GM12878 (cell line): ENCODE results near the gene MSRB1. TPM values are rescaled to one million over a fixed set of nuclear protein-coding genes. Genes with fewer than 3 reads are reported as not detected.

Experiments
- ATAC-seq: fragments of 200-7000 bp; cut with Tn5 transposase; 3 replicates; pipeline ENCODE4 v1.9.1; 2020; ENCODE audit warnings: mild to moderate bottlenecking, moderate library complexity
- BruUV-seq: library from RNA; stranded (reverse); fragments of 400-500 nt; replicated peaks from 2 replicates; lab custom pipeline; 2021; lab: Mats Ljungman, UMichigan
- CTCF ChIA-PET: fragments of 300-600 bp; sonication (Branson Sonifier 250); formaldehyde crosslinking; extraction: SDS; loops from one replicate; lab custom pipeline; 2021; ENCODE audit warnings: inconsistent platforms; lab: Yijun Ruan, JAX
- POLR2A ChIA-PET: fragments of 350-600 bp; formaldehyde crosslinking; extraction: SDS; loops from one replicate; lab custom pipeline; 2021; ENCODE audit warnings: inconsistent platforms; lab: Charles Lee
- RAD21 ChIA-PET: fragments of 300-600 bp; sonication (Branson Sonifier 250); formaldehyde crosslinking; loops from one replicate; lab custom pipeline; 2023; ENCODE audit warnings: antibody characterized with exemption; ENCODE audit not compliant: unreplicated experiment; lab: Charles Lee
- SMC1A ChIA-PET: fragments of 300-600 bp; sonication (Branson Sonifier 250); formaldehyde crosslinking; loops from one replicate; lab custom pipeline; 2023; ENCODE audit not compliant: unreplicated experiment, uncharacterized antibody; lab: Charles Lee
- DNase-seq: peaks from one replicate; pipeline ENCODE4 v3.0.0-alpha.2; 2011; ENCODE audit warnings: low read depth, low spot score
- FAIRE-seq: peaks from 3 replicates; lab custom pipeline; 2011; peaks lifted over from hg19 to GRCh38; lab: Jason Lieb, UNC
- H2AFZ ChIP-seq: 2 replicates; pipeline ENCODE4 v1.6.0; 2011; ENCODE audit warnings: low read depth, low read length, control low read depth; ENCODE audit not compliant: control insufficient read depth
- H3K27ac ChIP-seq: 2 replicates; pipeline ENCODE4 v1.5.1; 2011; ENCODE audit warnings: control low read depth; ENCODE audit not compliant: control insufficient read depth, insufficient read depth
- H3K27me3 ChIP-seq, 2 experiments: replicated peaks in 1 of 2; 2 replicates each; pipeline versions ENCODE4 v1.6.0 to v1.6.1; 2011; ENCODE audit warnings: low read length in 1 of 2; ENCODE audit not compliant: control insufficient read depth in 2 of 2, insufficient read depth in 2 of 2
- H3K36me3 ChIP-seq, 2 experiments: 2 replicates each; pipeline ENCODE4 v1.5.1; 2011; ENCODE audit warnings: low read length in 1 of 2; ENCODE audit not compliant: control insufficient read depth in 2 of 2, insufficient read depth in 2 of 2
- H3K4me1 ChIP-seq: 2 replicates; pipeline ENCODE4 v1.6.1; 2011; ENCODE audit warnings: mild to moderate bottlenecking, low read length, moderate library complexity, mixed read lengths; ENCODE audit not compliant: control insufficient read depth, insufficient read depth
- H3K4me2 ChIP-seq: 2 replicates; pipeline ENCODE4 v1.6.0; 2011; ENCODE audit warnings: control low read depth; ENCODE audit not compliant: control insufficient read depth, insufficient read depth
- H3K4me3 ChIP-seq: fragments of 200-600 bp; sonication (generic); 2 replicates; pipeline ENCODE4 v1.5.1; 2016
- H3K79me2 ChIP-seq: 2 replicates; pipeline ENCODE4 v1.6.0; 2011; ENCODE audit warnings: low read length; ENCODE audit not compliant: control insufficient read depth, insufficient read depth
- H3K9ac ChIP-seq: 2 replicates; pipeline ENCODE4 v1.8.0; 2011; ENCODE audit warnings: low read length, control low read depth, mixed read lengths; ENCODE audit not compliant: control insufficient read depth, insufficient read depth
- H3K9me3 ChIP-seq: replicated peaks from 3 replicates; pipeline ENCODE4 v1.5.1; 2011; ENCODE audit warnings: mild to moderate bottlenecking, low read length; ENCODE audit not compliant: control insufficient read depth, insufficient read depth
- H4K20me1 ChIP-seq: 2 replicates; pipeline ENCODE4 v1.6.0; 2011; ENCODE audit not compliant: control insufficient read depth, insufficient read depth
- ASH2L ChIP-seq: fragments of 300-600, 200-600 bp; sonication (generic); IDR thresholded peaks from 2 replicates; pipeline ENCODE4 v1.6.1; 2017; ENCODE audit warnings: low read depth, mild to moderate bottlenecking, borderline replicate concordance
- BACH1 ChIP-seq: fragments of 450-650 bp; IDR thresholded peaks from 2 replicates; pipeline ENCODE4 v1.6.1; 2017; ENCODE audit warnings: mild to moderate bottlenecking, borderline replicate concordance
- CBX5 ChIP-seq: sonication (generic); IDR thresholded peaks from 2 replicates; pipeline ENCODE4 v1.6.1; 2016; ENCODE audit warnings: low read depth, moderate library complexity, mild to moderate bottlenecking, inconsistent platforms
- EGR1 ChIP-seq, 2 experiments: IDR thresholded peaks; 1 replicate in 1 of 2; 2 replicates in 1 of 2; pipeline ENCODE4 v1.6.1; 2011 to 2012; ENCODE audit warnings: low read depth in 2 of 2, low read length in 2 of 2, borderline replicate concordance in 1 of 2, mild to moderate bottlenecking in 1 of 2, moderate library complexity in 1 of 2
- EP300 ChIP-seq, 2 experiments: fragments of 150-350 bp in 1 of 2; IDR thresholded peaks; 2 replicates each; pipeline ENCODE4 v1.6.1; 2011 to 2012; ENCODE audit warnings: low read depth in 2 of 2, low read length in 2 of 2, borderline replicate concordance in 1 of 2, improper control_type of control experiment in 1 of 2, inconsistent platforms in 1 of 2; ENCODE audit not compliant: control insufficient read depth in 1 of 2
- ETV6 ChIP-seq, 2 experiments: fragments of 450-650 bp in 1 of 2; IDR thresholded peaks in 1 of 2; conservative IDR thresholded peaks in 1 of 2; 2 replicates each; pipeline ENCODE4 v1.6.1; 2014; ENCODE audit warnings: antibody characterized with exemption in 1 of 2, borderline replicate concordance in 1 of 2, low read depth in 1 of 2, mild to moderate bottlenecking in 1 of 2, moderate library complexity in 1 of 2
- IKZF1 ChIP-seq: fragments of 450-650 bp; conservative IDR thresholded peaks from 2 replicates; pipeline ENCODE4 v1.6.1; 2017; ENCODE audit warnings: antibody characterized with exemption, mild to moderate bottlenecking
- KAT2A ChIP-seq: conservative IDR thresholded peaks from 2 replicates; pipeline ENCODE4 v1.6.1; 2011; ENCODE audit warnings: low read depth, low read length; ENCODE audit not compliant: control insufficient read depth
- MTA2 ChIP-seq: fragments of 450-650 bp; IDR thresholded peaks from 2 replicates; pipeline ENCODE4 v1.6.1; 2016; ENCODE audit warnings: low read depth, mild to moderate bottlenecking, moderate library complexity
- PAX8 ChIP-seq: fragments of 450-650 bp; IDR thresholded peaks from 2 replicates; pipeline ENCODE4 v1.6.1; 2017; ENCODE audit warnings: mild to moderate bottlenecking, moderate library complexity
- PBX3 ChIP-seq: IDR thresholded peaks from 2 replicates; pipeline ENCODE4 v1.6.1; 2011; ENCODE audit warnings: mild to moderate bottlenecking, low read depth, low read length, moderate library complexity; ENCODE audit not compliant: insufficient replicate concordance
- POLR2AphosphoS5 ChIP-seq: IDR thresholded peaks from 2 replicates; pipeline ENCODE4 v1.6.1; 2011; ENCODE audit warnings: mild to moderate bottlenecking, low read length, inconsistent platforms
- RCOR1 ChIP-seq: conservative IDR thresholded peaks from 2 replicates; pipeline ENCODE4 v1.6.1; 2012; ENCODE audit warnings: low read depth, low read length, improper control_type of control experiment
- SP1 ChIP-seq: IDR thresholded peaks from one replicate; pipeline ENCODE4 v1.6.1; 2011; ENCODE audit warnings: low read depth, low read length
- YY1 ChIP-seq: IDR thresholded peaks from 2 replicates; pipeline ENCODE4 v1.6.1; 2011; ENCODE audit warnings: low read depth, mild to moderate bottlenecking, low read length
- ZBTB40 ChIP-seq: fragments of 450-650 bp; IDR thresholded peaks from 2 replicates; pipeline ENCODE4 v1.6.1; 2016; ENCODE audit warnings: mild to moderate bottlenecking, moderate library complexity, borderline replicate concordance
- ZNF384 ChIP-seq: IDR thresholded peaks from 2 replicates; pipeline ENCODE4 v1.6.1; 2012; ENCODE audit warnings: low read depth, mild to moderate bottlenecking, low read length, improper control_type of control experiment, borderline replicate concordance
- WGBS: methylation state at CpG from one replicate; pipeline ENCODE4 v1.1.6; 2016; ENCODE audit warnings: low lambda C conversion rate; ENCODE audit not compliant: insufficient replicate concordance, insufficient coverage; ENCODE audit errors: missing lambda C conversion rate; 5-methylcytosine and 5-hydroxymethylcytosine counted together
- in situ Hi-C: fragments of 300-500 bp; cut with MboI; formaldehyde crosslinking; loops from 9 replicates; pipeline ENCODE4 v1.14.3; 2018; ENCODE audit warnings: mixed read lengths
- intact Hi-C: fragments of 100-400 bp; cut with micrococcal nuclease; formaldehyde crosslinking; loops from one replicate; pipeline ENCODE4 v1.14.2; 2022; ENCODE audit not compliant: unreplicated experiment
- polyA plus RNA-seq, 11 experiments: library from polyadenylated mRNA; depleted of rRNA in 4 of 11; unstranded in 6 of 11; stranded (reverse) in 5 of 11; fragments of >200 nt; fragmentation: Nextera tagmentation in 4 of 11; fragmentation: Illumina TruSeq in 1 of 11; extraction: Ambion mirVana in 4 of 11; extraction: Trizol in 1 of 11; gene quantifications; 1 replicate in 1 of 11; 2 replicates in 10 of 11; pipeline versions ENCODE4 v1.2.1 to v1.2.3, GENCODE V29; 2011 to 2016; ENCODE audit warnings: inconsistent platforms in 2 of 11, missing spikeins in 2 of 11, low read depth in 1 of 11
- total RNA-seq, 4 experiments: library from RNA; depleted of rRNA in 3 of 4; stranded (reverse); fragments of >200 nt in 3 of 4; fragmentation: Illumina TruSeq in 1 of 4; extraction: Trizol in 1 of 4; gene quantifications; 2 replicates each; pipeline versions ENCODE4 v1.2.1 to v1.2.3, GENCODE V29; 2013 to 2021

MSRB1 gene
- total and polyA plus RNA-seq, 10 of the 15 experiments (the other 5 are each of a cell fraction or from before 2014, with no cell fraction given), result 5.1 to 48.6 (median 25.7) TPM

GRCh38 chr16:1950047-1950446, 7.0 kb upstream of the MSRB1 start:
- Histone ChIP-seq H2AFZ (no peak overlapping the region), H3K27ac (no peak overlapping the region), H3K79me2 (no peaks in the 10 kb centered on the region), H3K9ac (no peak overlapping the region), H3K4me3 (no peak overlapping the region), H3K4me2 (no peak overlapping the region), H3K27me3 (no peaks in the 10 kb centered on the region; a peak in 1 of 4 replicates), H3K9me3 (no peaks in the 10 kb centered on the region), H3K36me3 (no peaks in the 10 kb centered on the region), H3K4me1 (no peaks in the 10 kb centered on the region), H4K20me1 (no peaks in the 10 kb centered on the region)
- ChIA-PET CTCF (no interaction called here), RAD21 (no interaction called here), POLR2A (interaction anchor here (1.0 kb wide), 1 partner anchor 15 kb away, joined by 3 read pairs; the partner anchor contains the start of gene RPS2), SMC1A (interaction anchor here (0.7 kb wide), 1 partner anchor 22 kb away, joined by 3 read pairs; the partner anchor contains the start of gene TBL3)
- no peak for ATAC-seq
- no peak for FAIRE-seq
- in situ Hi-C loops, result no loop called here
- intact Hi-C loops, result no loop called here
- WGBS, result 12% methylated on average over 7 of the region's 7 CpGs
- no peak for DNase-seq
- BruUV-seq, result no TSS peak
- TF ChIP-seq PAX8 (no peak), PBX3 (no peak), KAT2A (no peak), IKZF1 (no peak), ZBTB40 (no peak), POLR2AphosphoS5 (no peak), EP300 (IDR thresholded peaks at IDR 0.05; ENCODE audit: borderline replicate concordance in 1 of 2, control insufficient read depth in 1 of 2, low read depth in 2 of 2, low read length in 2 of 2) (no peak), ETV6 (conservative IDR thresholded peaks at IDR 0.05 in 1 of 2, IDR thresholded peaks at IDR 0.05 in 1 of 2; ENCODE audit: borderline replicate concordance in 1 of 2, low read depth in 1 of 2) (no peak), ASH2L (no peak), SP1 (no peak), YY1 (no peak), EGR1 (IDR thresholded peaks at IDR 0.05; ENCODE audit: borderline replicate concordance in 1 of 2, low read depth in 2 of 2, low read length in 2 of 2) (no peak), CBX5 (no peak), BACH1 (no peak), ZNF384 (no peak), RCOR1 (no peak), MTA2 (no peak)
